ENCODE results near the gene SMIM14.
A peak's percentile ranks its signal among the peaks of the same experiment; 100 is the strongest.
"Not testable (repeated sequence)": the region's sequence is repeated elsewhere in the genome, so short reads cannot be mapped to it uniquely, and the experiment has no call there.

Gene SMIM14

GRCh38 chr4:39528061-39528465 is 110.6 kb downstream of the SMIM14 start:
- no peak for DNase-seq

GRCh38 chr4:39527296-39528060 is 111.2 kb downstream of the SMIM14 start, which contains the start of gene UGDH:
TSS of gene UGDH (minus strand) at chr4:39527439. CDS start at chr4:39521512, 5,927 bp downstream.
- peak; percentile 90 for DNase-seq

GRCh38 chr4:39526765-39527295 is 111.8 kb downstream of the SMIM14 start:
- DNase-seq = no peak

- no peak for DNase-seq
Observed at GRCh38 chr4:39525822-39526690, 112.6 kb downstream of the SMIM14 start.

GRCh38 chr4:39524161-39524957 is 114.3 kb downstream of the SMIM14 start:
- DNase-seq = no peak

GRCh38 chr4:39522068-39522467 is 116.6 kb downstream of the SMIM14 start:
- DNase-seq = no peak

- no peak for DNase-seq
Observed at GRCh38 chr4:39521253-39521919, 117.3 kb downstream of the SMIM14 start.

- DNase-seq = no peak
Observed at GRCh38 chr4:39518484-39518883, 120.2 kb downstream of the SMIM14 start.

GRCh38 chr4:39516407-39516966 is 122.2 kb downstream of the SMIM14 start:
- DNase-seq = no peak

- not testable (repeated sequence) for DNase-seq
Observed at GRCh38 chr4:39515669-39516401, 122.8 kb downstream of the SMIM14 start.

GRCh38 chr4:39514888-39515401 is 123.7 kb downstream of the SMIM14 start:
- DNase-seq = no peak

GRCh38 chr4:39514266-39514665 is 124.4 kb downstream of the SMIM14 start:
- DNase-seq = not testable (repeated sequence)

- DNase-seq = no peak
Observed at GRCh38 chr4:39510348-39510929, 128.2 kb downstream of the SMIM14 start.

- no peak for DNase-seq
Observed at GRCh38 chr4:39505581-39505980, 133.1 kb downstream of the SMIM14 start.

- DNase-seq = no peak
Observed at GRCh38 chr4:39504538-39504937, 134.1 kb downstream of the SMIM14 start.

GRCh38 chr4:39502664-39503035 is 136.0 kb downstream of the SMIM14 start:
- DNase-seq = not testable (repeated sequence)

GRCh38 chr4:39502019-39502663 is 136.5 kb downstream of the SMIM14 start:
- DNase-seq = no peak

- DNase-seq = no peak
Observed at GRCh38 chr4:39498727-39499020, 140.0 kb downstream of the SMIM14 start.

GRCh38 chr4:39497909-39498726 is 140.5 kb downstream of the SMIM14 start:
- DNase-seq = no peak

Measured in GDM1 (cell line).